BJ (cell line): Measurements from ENCODE around the gene CD27. TPM values are rescaled to one million over a fixed set of nuclear protein-coding genes. Genes with fewer than 3 reads are reported as not detected.
A peak's percentile ranks its signal among the peaks of the same experiment; 100 is the strongest.

Experiments used
- CTCF ChIA-PET: fragments of 350-600 bp; formaldehyde crosslinking; extraction: SDS; loops from one replicate; lab custom pipeline; 2021; ENCODE audit warnings: antibody characterized with exemption, inconsistent platforms; lab: Yijun Ruan, JAX
- POLR2A ChIA-PET: fragments of 300-600 bp; sonication (Branson Sonifier 250); formaldehyde crosslinking; extraction: SDS; loops from one replicate; lab custom pipeline; 2021; ENCODE audit warnings: antibody characterized with exemption; lab: Charles Lee
- DNase-seq: peaks from one replicate; pipeline ENCODE4 v3.0.0-alpha.2; 2011; ENCODE audit warnings: low read depth
- H3K27me3 ChIP-seq: 2 replicates; pipeline ENCODE4 v1.6.0; 2011; ENCODE audit warnings: low read length; ENCODE audit not compliant: control insufficient read depth, insufficient read depth
- H3K36me3 ChIP-seq: 2 replicates; pipeline ENCODE4 v1.5.1; 2011; ENCODE audit warnings: low read length; ENCODE audit not compliant: control insufficient read depth, insufficient read depth
- H3K4me3 ChIP-seq: 2 replicates; pipeline ENCODE4 v1.5.1; 2011; ENCODE audit warnings: low read depth, mild to moderate bottlenecking, control low read depth, low read length
- CTCF ChIP-seq: IDR thresholded peaks from 2 replicates; pipeline ENCODE4 v1.5.1; 2011; ENCODE audit warnings: low read depth, mild to moderate bottlenecking, control low read depth, inconsistent platforms, low read length, moderate library complexity; ENCODE audit not compliant: insufficient read depth
- polyA plus RNA-seq: library from polyadenylated mRNA; depleted of rRNA; stranded (reverse); fragments of >200 nt; gene quantifications from 2 replicates; pipeline ENCODE4 v1.2.3, GENCODE V29; 2011

The CD27 gene
- polyA plus RNA-seq, 1 experiment, result 0.15 TPM

- POLR2A ChIA-PET, result interaction anchor here (0.5 kb wide), 1 partner anchor 83 kb away, joined by 7 read pairs; the partner anchor contains the start of gene GAPDH
- Histone ChIP-seq H3K4me3 (peak overlapping the region; percentile 44), H3K36me3 (peaks cover 6% of the 10 kb centered on the region), H3K27me3 (no peaks in the 10 kb centered on the region)
- TF ChIP-seq CTCF, result no peak
- no peak for DNase-seq
- CTCF ChIA-PET, result interaction anchor here (0.9 to 3.0 kb wide), 6 partner anchors 15 to 128 kb away, joined by 3 to 27 read pairs (median 4); no protein-coding TSS in a partner anchor
Observed at GRCh38 chr12:6450869-6451347, 6.2 kb downstream of the CD27 start.

DNA sequence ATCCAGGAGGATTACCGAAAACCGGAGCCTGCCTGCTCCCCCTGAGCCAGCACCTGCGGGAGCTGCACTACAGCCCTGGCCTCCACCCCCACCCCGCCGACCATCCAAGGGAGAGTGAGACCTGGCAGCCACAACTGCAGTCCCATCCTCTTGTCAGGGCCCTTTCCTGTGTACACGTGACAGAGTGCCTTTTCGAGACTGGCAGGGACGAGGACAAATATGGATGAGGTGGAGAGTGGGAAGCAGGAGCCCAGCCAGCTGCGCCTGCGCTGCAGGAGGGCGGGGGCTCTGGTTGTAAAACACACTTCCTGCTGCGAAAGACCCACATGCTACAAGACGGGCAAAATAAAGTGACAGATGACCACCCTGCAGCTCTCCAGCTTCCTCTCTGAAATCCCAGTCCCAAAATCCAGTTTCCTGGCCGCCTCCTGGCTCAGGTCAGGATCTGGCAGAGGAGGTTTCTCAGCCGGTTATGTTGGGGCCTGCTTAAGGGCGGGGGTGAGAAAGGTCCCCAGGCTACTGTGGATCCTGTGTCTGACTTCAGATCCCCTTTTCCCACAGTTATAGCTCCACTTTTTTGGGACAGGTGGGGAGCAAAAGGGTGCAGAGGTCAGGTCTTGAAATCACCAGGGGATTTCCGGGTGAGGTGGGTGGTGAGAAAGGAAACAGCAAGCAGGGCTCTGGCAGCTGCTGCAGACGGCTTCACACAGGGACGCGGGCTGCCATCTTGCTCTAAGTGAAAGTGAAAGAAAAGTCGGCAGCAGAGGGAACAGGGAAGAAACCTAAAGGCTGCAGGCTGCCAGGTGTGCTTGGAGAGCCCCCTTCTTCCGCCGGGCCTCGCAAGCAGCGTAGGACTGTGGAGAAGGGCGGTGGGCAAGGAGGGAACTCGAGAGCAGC lies 6.8 kb downstream of the CD27 start, which contains the start of gene TAPBPL:
TSS of gene TAPBPL (plus strand) at position 695 of the 897 bp plus-strand sequence. CDS start 207 bp downstream, outside the sequence.
- no peaks in the 10 kb centered on the region for H3K27me3 ChIP-seq
- H3K36me3 ChIP-seq, result peaks cover 6% of the 10 kb centered on the region
- ChIA-PET POLR2A (interaction anchor here (0.7 kb wide), 1 partner anchor 132 kb away, joined by 3 read pairs; no protein-coding TSS in a partner anchor), CTCF (interaction anchor here (0.9 to 3.0 kb wide), 7 partner anchors 14 to 132 kb away, joined by 3 to 27 read pairs (median 4); no protein-coding TSS in a partner anchor)
- peak; percentile 70 for DNase-seq
- no peak for TF ChIP-seq CTCF
- peak within 1 kb of the TSS; percentile 44 for H3K4me3 ChIP-seq

GRCh38 chr12:6452245-6452943 lies 7.6 kb downstream of the CD27 start:
- TF ChIP-seq CTCF, result no peak
- Histone ChIP-seq H3K4me3 (peak overlapping the region; percentile 44), H3K27me3 (no peaks in the 10 kb centered on the region), H3K36me3 (peaks cover 5% of the 10 kb centered on the region)
- ChIA-PET POLR2A (interaction anchor here (0.5 to 1.2 kb wide), 3 partner anchors 10 to 133 kb away, joined by 3 to 9 read pairs (median 3); partner anchors contain the start of gene VAMP1), CTCF (interaction anchor here (1.2 to 3.0 kb wide), 5 partner anchors 13 to 132 kb away, joined by 3 to 27 read pairs (median 4); no protein-coding TSS in a partner anchor)
- DNase-seq, result no peak

- ChIA-PET CTCF (interaction anchor here (1.5 to 3.0 kb wide), 2 partner anchors 12 to 29 kb away, joined by 4 to 27 read pairs; no protein-coding TSS in a partner anchor), POLR2A (interaction anchor here (1.2 kb wide), 1 partner anchor 18 kb away, joined by 3 read pairs; the partner anchor contains the start of gene VAMP1)
- Histone ChIP-seq H3K27me3 (no peaks in the 10 kb centered on the region), H3K4me3 (peak overlapping the region; percentile 44), H3K36me3 (peaks cover 7% of the 10 kb centered on the region)
- no peak for TF ChIP-seq CTCF
- no peak for DNase-seq
Observed at GRCh38 chr12:6452944-6453630, 8.3 kb downstream of the CD27 start.
